GM19193 (cell line): ENCODE data around the gene MMP15.

ENCODE experiments used
- POLR2A ChIP-seq: IDR thresholded peaks from 4 replicates; pipeline ENCODE4 v1.6.1; 2011; ENCODE audit not compliant: insufficient read depth, insufficient read length; ENCODE audit errors: extremely low read depth

Gene MMP15

GRCh38 chr16:58035356-58036170 lies 10.0 kb downstream of the MMP15 start:
- TF ChIP-seq POLR2A = no peak

- no peak for TF ChIP-seq POLR2A
These were observed 11.4 kb downstream of the MMP15 start for GRCh38 chr16:58036943-58037342.

GRCh38 chr16:58037365-58038057 lies 12.0 kb downstream of the MMP15 start:
- TF ChIP-seq POLR2A = no peak

GRCh38 chr16:58038219-58038641 lies 12.7 kb downstream of the MMP15 start:
- no peak for TF ChIP-seq POLR2A

- TF ChIP-seq POLR2A = no peak
These were observed 14.4 kb downstream of the MMP15 start for GRCh38 chr16:58039829-58040495.

GRCh38 chr16:58040496-58040846 lies 14.9 kb downstream of the MMP15 start:
- no peak for TF ChIP-seq POLR2A

- TF ChIP-seq POLR2A = no peak
These were observed 15.5 kb downstream of the MMP15 start for GRCh38 chr16:58040945-58041627.

- TF ChIP-seq POLR2A = no peak
These were observed 16.0 kb downstream of the MMP15 start for GRCh38 chr16:58041628-58041955.

GRCh38 chr16:58042001-58042885 lies 16.7 kb downstream of the MMP15 start:
- no peak for TF ChIP-seq POLR2A

GRCh38 chr16:58042886-58043515 lies 17.4 kb downstream of the MMP15 start:
- no peak for TF ChIP-seq POLR2A

GRCh38 chr16:58043571-58044155 lies 18.1 kb downstream of the MMP15 start:
- TF ChIP-seq POLR2A = no peak

- no peak for TF ChIP-seq POLR2A
These were observed 18.9 kb downstream of the MMP15 start for GRCh38 chr16:58044266-58045019.

- no peak for TF ChIP-seq POLR2A
These were observed 19.5 kb downstream of the MMP15 start for GRCh38 chr16:58045096-58045495.
